Activated naive CD8-positive, alpha-beta T cell treated with anti-CD3 and anti-CD28 coated beads for 36 hours (primary cell): Measurements from ENCODE around the gene RHOF. TPM values are rescaled to one million over a fixed set of nuclear protein-coding genes. Genes with fewer than 3 reads are reported as not detected.
"Not testable (repeated sequence)": the region's sequence is repeated elsewhere in the genome, so short reads cannot be mapped to it uniquely, and the experiment has no call there.

Experiments
- DNase-seq: peaks from one replicate; pipeline ENCODE4 v3.0.0; 2021
- H3K27ac Mint-ChIP-seq: one replicate; pipeline ENCODE4 v1.8.0; 2022; ENCODE audit warnings: mild to moderate bottlenecking, moderate library complexity, mixed read lengths
- H3K27me3 Mint-ChIP-seq: one replicate; pipeline ENCODE4 v1.8.0; 2022; ENCODE audit warnings: mild to moderate bottlenecking, mixed read lengths
- H3K36me3 Mint-ChIP-seq: one replicate; pipeline ENCODE4 v1.8.0; 2021; ENCODE audit warnings: mild to moderate bottlenecking, mixed read lengths
- H3K4me1 Mint-ChIP-seq: one replicate; pipeline ENCODE4 v1.8.0; 2021; ENCODE audit warnings: mixed read lengths
- H3K4me3 Mint-ChIP-seq: one replicate; pipeline ENCODE4 v1.8.0; 2022; ENCODE audit warnings: mild to moderate bottlenecking, moderate library complexity, mixed read lengths
- H3K9me3 Mint-ChIP-seq: one replicate; pipeline ENCODE4 v1.8.0; 2022; ENCODE audit warnings: mixed read lengths
- total RNA-seq, 2 experiments: library from RNA; stranded (reverse); gene quantifications; one replicate each; pipeline ENCODE4 v1.2.3, GENCODE V29; 2021

Gene RHOF
- total RNA-seq, 2 experiments from 2014 or later: 78.6 to 85.5 TPM

- Mint-ChIP-seq H3K36me3 (peaks cover 35% of the 10 kb centered on the region), H3K27ac (peak overlapping the region; percentile 98), H3K4me1 (peaks cover 62% of the 10 kb centered on the region), H3K9me3 (no peaks in the 10 kb centered on the region), H3K4me3 (peak overlapping the region; percentile 96), H3K27me3 (no peaks in the 10 kb centered on the region)
- DNase-seq: peak; percentile 81
These were observed 665 bp downstream of the RHOF start for GRCh38 chr12:121792607-121793439.

DNA sequence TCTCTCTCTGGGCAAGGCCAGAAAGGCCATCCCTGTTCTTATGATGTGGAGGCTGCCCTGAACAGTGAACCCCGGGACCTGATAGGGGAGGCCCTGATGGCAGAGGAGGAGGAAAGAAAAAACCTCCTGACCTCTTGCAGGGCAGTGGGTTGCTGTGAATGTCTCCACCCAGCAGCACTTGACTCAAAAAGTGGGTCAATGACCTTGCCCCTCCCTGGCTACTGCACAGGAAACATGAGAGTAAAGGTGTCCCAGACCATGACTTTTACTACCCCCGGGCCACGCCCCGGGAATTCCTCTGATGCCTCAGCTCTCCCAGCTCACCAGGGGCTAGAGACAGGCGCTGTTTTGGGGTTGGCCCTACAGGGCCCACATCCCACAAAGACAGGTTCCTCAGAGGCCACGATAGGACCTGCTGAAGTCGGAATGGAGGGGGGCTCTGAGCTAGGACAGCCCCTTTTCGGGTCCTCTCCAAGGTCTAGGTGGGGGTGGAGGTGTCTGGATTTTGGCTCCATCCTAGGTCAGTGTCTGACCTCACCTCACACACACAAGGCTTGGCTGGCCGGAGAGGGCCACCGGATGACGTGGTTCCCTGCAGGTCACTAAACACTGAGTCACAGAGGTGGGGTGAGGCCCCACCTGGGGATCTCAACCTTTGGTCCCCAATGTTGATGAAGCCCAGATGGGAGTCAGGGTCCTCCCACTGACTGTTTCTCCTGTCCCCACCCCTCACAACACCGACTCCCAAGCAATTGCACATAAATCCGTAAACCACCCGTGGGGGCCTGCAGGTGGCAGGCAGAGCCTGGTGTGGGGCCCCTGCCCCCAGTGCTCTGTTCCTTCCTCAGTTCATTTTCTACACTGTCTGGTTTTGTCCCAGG is 1.6 kb downstream of the RHOF start:
- peak; percentile 46 for DNase-seq
- peaks cover 42% of the 10 kb centered on the region for H3K36me3 Mint-ChIP-seq
- no peaks in the 10 kb centered on the region for H3K27me3 Mint-ChIP-seq
- peak overlapping the region; percentile 98 for H3K27ac Mint-ChIP-seq
- H3K4me1 Mint-ChIP-seq: peaks cover 63% of the 10 kb centered on the region
- no peaks in the 10 kb centered on the region for H3K9me3 Mint-ChIP-seq
- H3K4me3 Mint-ChIP-seq: peak overlapping the region; percentile 96

DNA sequence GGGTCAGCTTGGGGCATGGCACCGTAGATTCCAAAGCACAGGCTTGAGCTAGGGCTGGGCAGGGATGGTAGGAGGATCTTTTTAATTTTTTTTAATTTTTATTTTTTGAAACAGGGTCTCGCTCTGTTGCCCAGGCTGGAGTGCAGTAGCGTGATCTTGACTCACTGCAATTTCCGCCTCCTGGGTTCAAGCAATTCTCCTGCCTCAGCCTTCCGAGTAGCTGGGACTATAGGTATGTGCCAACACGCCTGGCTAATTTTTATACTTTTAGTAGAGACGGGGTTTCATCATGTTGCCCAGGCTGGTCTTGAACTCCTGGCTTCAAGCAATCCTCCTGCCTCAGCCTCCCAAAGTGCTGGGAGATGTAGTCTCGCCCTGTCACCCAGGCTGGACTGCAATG is 2.7 kb downstream of the RHOF start:
- H3K9me3 Mint-ChIP-seq, DNase-seq: not testable (repeated sequence)
- peak overlapping the region; percentile 96 for H3K4me3 Mint-ChIP-seq

GRCh38 chr12:121789800-121790728 is 3.4 kb downstream of the RHOF start:
- peak; percentile 94 for DNase-seq
- H3K4me1 Mint-ChIP-seq: peaks cover 71% of the 10 kb centered on the region
- H3K27ac Mint-ChIP-seq: peak overlapping the region; percentile 98
- H3K27me3 Mint-ChIP-seq: no peaks in the 10 kb centered on the region
- H3K4me3 Mint-ChIP-seq: peak overlapping the region; percentile 83
- peaks cover 56% of the 10 kb centered on the region for H3K36me3 Mint-ChIP-seq
- no peaks in the 10 kb centered on the region for H3K9me3 Mint-ChIP-seq

More for the DNA sequence above, 2.7 kb downstream of the RHOF start:
- Mint-ChIP-seq H3K4me1 (peaks cover 75% of the 10 kb centered on the region), H3K27ac (peak overlapping the region; percentile 98), H3K36me3 (peaks cover 54% of the 10 kb centered on the region)
- not testable (repeated sequence) for H3K27me3 Mint-ChIP-seq

GRCh38 chr12:121789233-121789781 is 4.2 kb downstream of the RHOF start:
- H3K4me1 Mint-ChIP-seq: peaks cover 71% of the 10 kb centered on the region
- H3K27me3 Mint-ChIP-seq: no peaks in the 10 kb centered on the region
- H3K27ac Mint-ChIP-seq: peak overlapping the region; percentile 98
- H3K4me3 Mint-ChIP-seq: peak overlapping the region; percentile 83
- peaks cover 61% of the 10 kb centered on the region for H3K36me3 Mint-ChIP-seq
- H3K9me3 Mint-ChIP-seq: no peaks in the 10 kb centered on the region
- peak; percentile 57 for DNase-seq

GRCh38 chr12:121788176-121788818 is 5.2 kb downstream of the RHOF start:
- Mint-ChIP-seq H3K4me1 (peaks cover 79% of the 10 kb centered on the region), H3K4me3 (peak overlapping the region; percentile 83), H3K9me3 (no peaks in the 10 kb centered on the region), H3K27me3 (no peaks in the 10 kb centered on the region), H3K27ac (peak overlapping the region; percentile 98), H3K36me3 (peaks cover 68% of the 10 kb centered on the region)
- DNase-seq: peak; percentile 49

DNA sequence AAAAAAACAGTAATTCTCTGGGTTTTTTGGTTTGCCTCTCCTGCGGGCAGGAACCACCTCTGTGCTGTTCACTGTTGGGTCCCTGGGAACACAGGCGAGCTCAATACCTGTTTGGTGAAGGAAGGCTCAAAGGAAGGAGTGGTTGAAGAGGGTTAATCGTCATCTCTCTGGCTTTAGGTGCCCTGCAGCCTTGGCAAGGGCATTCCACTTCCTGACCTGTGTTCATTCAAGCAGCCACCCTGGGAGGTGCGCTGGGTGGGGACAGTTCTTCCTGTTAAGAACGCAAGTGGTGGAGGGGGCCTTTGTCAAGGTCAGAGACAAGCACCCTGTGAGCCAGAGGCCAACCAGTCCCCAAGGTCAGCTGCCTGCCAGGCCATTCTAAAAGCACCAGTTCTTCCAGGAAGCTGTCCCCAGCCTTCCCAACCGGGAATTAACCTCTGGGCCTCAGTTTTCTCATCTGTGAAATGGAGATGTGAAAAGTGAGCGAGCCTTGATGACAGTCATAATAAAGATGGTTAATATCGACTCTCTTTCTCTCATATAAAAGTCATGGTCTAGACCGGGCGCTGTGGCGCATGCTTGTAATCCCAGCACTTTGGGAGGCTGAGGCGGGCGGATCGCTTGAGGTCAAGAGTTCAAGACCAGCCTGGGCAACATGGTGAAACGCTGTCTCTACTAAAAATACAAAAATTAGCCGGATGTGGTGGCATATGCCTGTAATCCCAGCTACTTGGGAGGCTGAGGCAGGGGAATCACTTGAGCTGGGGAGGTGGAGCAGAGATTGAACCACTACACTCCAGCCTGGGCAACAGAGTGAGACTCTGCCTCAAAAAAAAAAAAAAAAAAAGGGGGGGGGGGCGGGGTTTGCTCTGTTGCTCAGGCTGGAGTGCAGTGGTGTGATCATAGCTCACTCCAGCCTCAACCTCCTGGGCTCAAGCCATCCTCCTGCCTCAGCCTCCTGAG is 6.1 kb downstream of the RHOF start:
- no peaks in the 10 kb centered on the region for H3K9me3 Mint-ChIP-seq
- peak overlapping the region; percentile 98 for H3K27ac Mint-ChIP-seq
- DNase-seq: no peak
- peaks cover 83% of the 10 kb centered on the region for H3K4me1 Mint-ChIP-seq
- no peaks in the 10 kb centered on the region for H3K27me3 Mint-ChIP-seq
- H3K4me3 Mint-ChIP-seq: peak overlapping the region; percentile 83
- peaks cover 68% of the 10 kb centered on the region for H3K36me3 Mint-ChIP-seq

GRCh38 chr12:121786440-121786825 is 7.1 kb downstream of the RHOF start:
- Mint-ChIP-seq H3K4me1 (peaks cover 86% of the 10 kb centered on the region), H3K9me3 (no peaks in the 10 kb centered on the region), H3K4me3 (peak overlapping the region; percentile 29), H3K27me3 (no peaks in the 10 kb centered on the region), H3K36me3 (peaks cover 60% of the 10 kb centered on the region), H3K27ac (peak overlapping the region; percentile 98)
- peak; percentile 45 for DNase-seq

DNA sequence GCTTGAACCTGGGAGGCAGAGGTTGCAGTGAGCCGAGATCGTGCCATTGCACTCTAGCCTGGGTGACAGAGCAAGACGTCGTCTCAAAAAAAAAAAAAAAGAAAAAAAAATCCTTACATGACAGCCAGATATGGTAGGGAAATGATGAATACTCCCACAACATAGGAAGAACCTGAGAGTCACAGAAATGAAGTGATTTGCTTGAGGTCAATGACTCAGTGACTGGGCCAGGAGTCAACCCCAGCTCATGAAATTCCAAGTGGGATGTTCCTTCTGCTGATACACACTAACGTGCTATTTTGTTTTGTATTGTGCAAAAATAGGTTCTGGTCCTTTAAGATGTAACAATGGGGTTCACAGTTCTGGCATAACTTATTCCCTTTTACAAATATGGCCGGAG is 9.0 kb downstream of the RHOF start:
- no peak for DNase-seq
- peaks cover 47% of the 10 kb centered on the region for H3K36me3 Mint-ChIP-seq
- H3K27ac Mint-ChIP-seq: peak overlapping the region; percentile 95
- H3K4me1 Mint-ChIP-seq: peaks cover 79% of the 10 kb centered on the region
- no peaks in the 10 kb centered on the region for H3K9me3 Mint-ChIP-seq
- H3K27me3 Mint-ChIP-seq: no peaks in the 10 kb centered on the region
- H3K4me3 Mint-ChIP-seq: peak overlapping the region; percentile 65

- Mint-ChIP-seq H3K4me3 (peak overlapping the region; percentile 15), H3K27ac (peak overlapping the region; percentile 95), H3K36me3 (peaks cover 53% of the 10 kb centered on the region), H3K27me3 (no peaks in the 10 kb centered on the region), H3K9me3 (no peaks in the 10 kb centered on the region), H3K4me1 (peaks cover 76% of the 10 kb centered on the region)
- DNase-seq: no peak
These were observed 9.7 kb downstream of the RHOF start for GRCh38 chr12:121783766-121784165.

DNA sequence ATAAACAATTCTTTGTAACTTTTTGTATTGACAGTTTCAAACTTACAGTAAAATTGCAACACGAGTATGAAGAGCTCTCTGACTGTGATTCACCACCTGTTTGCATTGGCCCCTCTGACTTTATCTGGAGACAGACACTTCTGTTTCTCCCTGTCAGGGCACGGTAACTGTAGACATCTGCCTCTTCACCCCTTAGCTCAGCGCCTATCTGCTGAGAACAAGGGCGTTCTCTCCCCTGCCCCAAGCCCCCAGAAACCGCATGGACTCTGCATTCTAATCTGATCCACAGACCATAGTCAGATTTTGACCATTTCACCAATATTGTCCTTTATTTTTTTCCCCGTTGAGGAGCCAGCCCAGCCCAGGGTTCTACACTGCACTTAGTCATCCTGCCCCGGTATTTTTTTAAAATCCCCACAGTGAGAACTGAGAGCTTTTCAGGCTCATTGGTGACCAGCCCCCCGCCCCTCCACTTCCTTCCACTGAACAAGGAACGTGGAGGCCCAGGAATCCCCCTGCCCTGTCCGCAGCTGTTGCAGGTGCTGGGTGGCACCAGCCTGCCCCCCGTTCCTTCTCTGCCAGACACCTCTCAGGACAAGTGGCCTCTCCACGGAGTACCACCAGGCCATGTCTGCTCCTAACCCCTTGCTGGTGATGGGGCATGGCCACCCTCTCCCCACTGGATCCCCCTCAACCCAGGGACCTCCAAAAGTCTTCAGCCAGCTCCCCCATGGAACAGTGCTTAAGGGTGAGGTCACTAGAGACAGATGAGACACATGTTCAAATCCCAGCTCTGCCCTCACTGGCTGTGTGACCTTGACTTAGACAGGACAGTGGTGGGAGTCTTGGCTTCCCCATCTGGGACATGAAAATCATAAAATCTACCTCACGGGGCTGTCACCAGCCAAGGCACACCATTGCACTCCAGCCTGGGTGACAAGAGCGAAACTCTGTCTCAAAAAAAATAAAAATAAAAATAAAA is 11.2 kb downstream of the RHOF start:
- Mint-ChIP-seq H3K36me3 (peaks cover 46% of the 10 kb centered on the region), H3K4me1 (peaks cover 62% of the 10 kb centered on the region), H3K27ac (peak overlapping the region; percentile 91), H3K9me3 (no peaks in the 10 kb centered on the region), H3K27me3 (no peaks in the 10 kb centered on the region), H3K4me3 (peak overlapping the region; percentile 65)
- peak; percentile 75 for DNase-seq

- no peak for DNase-seq
- no peaks in the 10 kb centered on the region for H3K27me3 Mint-ChIP-seq
- peak overlapping the region; percentile 65 for H3K4me3 Mint-ChIP-seq
- peak overlapping the region; percentile 91 for H3K27ac Mint-ChIP-seq
- peaks cover 55% of the 10 kb centered on the region for H3K4me1 Mint-ChIP-seq
- H3K36me3 Mint-ChIP-seq: peaks cover 39% of the 10 kb centered on the region
- no peaks in the 10 kb centered on the region for H3K9me3 Mint-ChIP-seq
These were observed 11.9 kb downstream of the RHOF start for GRCh38 chr12:121781484-121781997.
